Neural cell (in vitro differentiated cells): ENCODE measurements around the gene CYP3A4. TPM values are rescaled to one million over a fixed set of nuclear protein-coding genes. Genes with fewer than 3 reads are reported as not detected.

Experiments
- H2AFZ ChIP-seq: fragments of 200-600, 300-800 bp; sonication (generic), shearing (Covaris generic); 2 replicates; pipeline ENCODE4 v1.6.0; 2014; ENCODE audit warnings: low read depth, mild to moderate bottlenecking, antibody characterized with exemption, low read length, moderate library complexity
- H3F3A ChIP-seq: fragments of 200-600 bp; shearing (Covaris generic); 2 replicates; pipeline ENCODE4 v1.6.1; 2016; ENCODE audit warnings: mild to moderate bottlenecking, moderate library complexity, mixed read lengths, antibody characterized with exemption, low read length; ENCODE audit not compliant: insufficient read depth, poor library complexity, severe bottlenecking
- H3K27ac ChIP-seq: fragments of 200-600, 300-800 bp; sonication (generic), shearing (Covaris generic); 2 replicates; pipeline ENCODE4 v1.5.1; 2014; ENCODE audit warnings: mild to moderate bottlenecking, low read length, moderate library complexity
- H3K27me3 ChIP-seq: fragments of 300-800, 200-600 bp; sonication (generic), shearing (Covaris generic); 2 replicates; pipeline ENCODE4 v1.6.0; 2014; ENCODE audit warnings: mild to moderate bottlenecking, low read depth, low read length, moderate library complexity; ENCODE audit not compliant: insufficient read depth
- H3K36me3 ChIP-seq: fragments of 300-800, 200-600 bp; sonication (generic), shearing (Covaris generic); 2 replicates; pipeline ENCODE4 v1.5.1; 2014; ENCODE audit warnings: mild to moderate bottlenecking, antibody characterized with exemption, low read length, moderate library complexity; ENCODE audit not compliant: insufficient read depth
- H3K4me2 ChIP-seq: fragments of 300-800, 200-600 bp; sonication (generic), shearing (Covaris generic); 2 replicates; pipeline ENCODE4 v1.6.0; 2014; ENCODE audit warnings: mild to moderate bottlenecking, low read length
- H3K4me3 ChIP-seq: fragments of 300-800, 200-600 bp; sonication (generic), shearing (Covaris generic); 2 replicates; pipeline ENCODE4 v1.5.1; 2014; ENCODE audit warnings: mild to moderate bottlenecking, low read length, moderate library complexity
- H3K79me2 ChIP-seq: fragments of 200-600 bp; shearing (Covaris generic); replicated peaks from 2 replicates; pipeline ENCODE4 v1.6.0; 2014; ENCODE audit warnings: mild to moderate bottlenecking, low read length, moderate library complexity; ENCODE audit not compliant: insufficient read depth
- H3K9ac ChIP-seq: fragments of 300-800, 200-600 bp; sonication (generic), shearing (Covaris generic); 2 replicates; pipeline ENCODE4 v1.6.1; 2016; ENCODE audit warnings: mild to moderate bottlenecking, low read length, mixed read lengths
- H3K9me2 ChIP-seq: fragments of 200-600 bp; shearing (Covaris generic); 2 replicates; pipeline ENCODE4 v1.6.1; 2016; ENCODE audit warnings: mild to moderate bottlenecking, low read length, mixed read lengths; ENCODE audit not compliant: insufficient read depth
- H3K9me3 ChIP-seq: fragments of 200-600, 300-800 bp; sonication (generic), shearing (Covaris generic); 2 replicates; pipeline ENCODE4 v1.6.1; 2016; ENCODE audit warnings: mild to moderate bottlenecking, mixed run types, low read length, moderate library complexity, mixed read lengths
- H4K20me1 ChIP-seq: fragments of 200-600 bp; shearing (Covaris generic); 2 replicates; pipeline ENCODE4 v1.6.1; 2016; ENCODE audit warnings: mild to moderate bottlenecking, mixed run types; ENCODE audit not compliant: insufficient read depth
- EP300 ChIP-seq: fragments of 450-650 bp; conservative IDR thresholded peaks from 2 replicates; pipeline ENCODE4 v1.6.1; 2014; ENCODE audit warnings: antibody characterized with exemption, mild to moderate bottlenecking, moderate library complexity; ENCODE audit not compliant: poor library complexity, severe bottlenecking
- EZH2 ChIP-seq: fragments of 200-600, 300-800 bp; shearing (Covaris generic), sonication (generic); IDR thresholded peaks from 2 replicates; pipeline ENCODE4 v1.6.1; 2014; ENCODE audit warnings: antibody characterized with exemption, low read length, borderline replicate concordance, mild to moderate bottlenecking; ENCODE audit not compliant: insufficient read depth, poor library complexity, severe bottlenecking
- MXI1 ChIP-seq: fragments of 450-650 bp; conservative IDR thresholded peaks from 2 replicates; pipeline ENCODE4 v1.6.1; 2014; ENCODE audit warnings: antibody characterized with exemption, mild to moderate bottlenecking; ENCODE audit not compliant: poor library complexity, severe bottlenecking
- POLR2AphosphoS5 ChIP-seq: IDR thresholded peaks from 2 replicates; pipeline ENCODE4 v1.6.1; 2012
- RAD21 ChIP-seq: fragments of 450-650 bp; conservative IDR thresholded peaks from 2 replicates; pipeline ENCODE4 v1.6.1; 2014; ENCODE audit warnings: antibody characterized with exemption, mild to moderate bottlenecking, moderate library complexity
- SMC3 ChIP-seq: fragments of 450-650 bp; conservative IDR thresholded peaks from 2 replicates; pipeline ENCODE4 v1.6.1; 2014; ENCODE audit warnings: antibody characterized with exemption, mild to moderate bottlenecking, moderate library complexity; ENCODE audit not compliant: poor library complexity
- TAF1 ChIP-seq: IDR thresholded peaks from 2 replicates; pipeline ENCODE4 v1.6.1; 2012; ENCODE audit warnings: low read depth
- polyA plus RNA-seq: library from polyadenylated mRNA; depleted of rRNA; stranded (reverse); fragments of >200 nt; gene quantifications from 2 replicates; pipeline ENCODE4 v1.2.3, GENCODE V29; 2014
- small RNA-seq, 3 experiments: library from RNA; depleted of rRNA; stranded (forward); fragments of <200 nt; gene quantifications; one replicate each; pipeline ENCODE3, GENCODE V24; 2012
- TF ChIP-seq, protein P1 (sequence below): fragments of 450-650 bp; IDR thresholded peaks from 2 replicates; pipeline ENCODE4 v1.5.1; 2014; ENCODE audit warnings: antibody characterized with exemption, mild to moderate bottlenecking, moderate library complexity; ENCODE audit not compliant: poor library complexity, severe bottlenecking
- TF ChIP-seq, protein P2 (sequence below): IDR thresholded peaks from 2 replicates; pipeline ENCODE4 v1.6.1; 2012; ENCODE audit warnings: borderline replicate concordance

Gene CYP3A4
- polyA plus RNA-seq, 1 donor from 2014 or later = not detected

DNA sequence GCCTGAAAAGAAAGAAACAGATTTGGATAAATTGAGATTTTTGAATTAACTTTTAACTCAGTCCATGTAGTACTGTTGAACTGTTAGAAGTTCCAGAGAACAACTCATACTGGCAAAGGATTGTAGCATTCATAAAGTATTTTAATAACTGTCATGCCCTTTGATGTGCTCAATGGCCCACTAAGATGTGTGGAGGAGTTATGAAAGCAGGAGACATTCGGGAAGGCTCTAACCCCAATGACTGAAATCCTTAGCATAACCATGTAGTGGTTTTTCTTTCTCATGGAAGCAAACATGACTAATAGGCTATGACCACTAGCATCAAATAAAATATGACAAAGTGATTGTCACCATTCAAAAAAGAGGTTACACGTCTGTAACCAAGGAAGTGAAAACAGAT, 74.7 kb downstream of the CYP3A4 start:
- no peaks in the 10 kb centered on the region for H4K20me1 ChIP-seq
- no peak for TF ChIP-seq EP300
- H3K4me3 ChIP-seq = no peak overlapping the region

DNA sequence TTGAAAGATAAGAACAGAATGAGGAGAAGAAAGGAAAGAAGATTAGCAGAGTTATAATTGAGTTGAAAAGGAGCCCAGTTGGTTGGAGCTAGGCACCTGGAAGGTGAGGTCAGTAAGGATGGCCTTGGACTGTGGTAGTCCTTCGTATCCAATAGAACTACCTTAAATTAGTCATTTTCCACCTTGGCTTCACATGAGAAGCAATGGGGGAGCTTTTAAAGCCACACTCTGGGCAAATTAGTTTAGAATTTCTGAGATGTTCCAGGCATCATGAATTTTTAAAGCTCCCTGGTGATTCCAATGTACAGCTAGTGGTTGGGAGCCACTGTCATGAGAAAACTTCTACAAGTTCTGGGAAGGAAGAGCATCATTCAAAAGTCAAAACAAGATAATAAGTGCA, 76.9 kb downstream of the CYP3A4 start:
- H3K4me3 ChIP-seq = no peak overlapping the region
- TF ChIP-seq SMC3 = no peak
- TF ChIP-seq, protein P1, sequence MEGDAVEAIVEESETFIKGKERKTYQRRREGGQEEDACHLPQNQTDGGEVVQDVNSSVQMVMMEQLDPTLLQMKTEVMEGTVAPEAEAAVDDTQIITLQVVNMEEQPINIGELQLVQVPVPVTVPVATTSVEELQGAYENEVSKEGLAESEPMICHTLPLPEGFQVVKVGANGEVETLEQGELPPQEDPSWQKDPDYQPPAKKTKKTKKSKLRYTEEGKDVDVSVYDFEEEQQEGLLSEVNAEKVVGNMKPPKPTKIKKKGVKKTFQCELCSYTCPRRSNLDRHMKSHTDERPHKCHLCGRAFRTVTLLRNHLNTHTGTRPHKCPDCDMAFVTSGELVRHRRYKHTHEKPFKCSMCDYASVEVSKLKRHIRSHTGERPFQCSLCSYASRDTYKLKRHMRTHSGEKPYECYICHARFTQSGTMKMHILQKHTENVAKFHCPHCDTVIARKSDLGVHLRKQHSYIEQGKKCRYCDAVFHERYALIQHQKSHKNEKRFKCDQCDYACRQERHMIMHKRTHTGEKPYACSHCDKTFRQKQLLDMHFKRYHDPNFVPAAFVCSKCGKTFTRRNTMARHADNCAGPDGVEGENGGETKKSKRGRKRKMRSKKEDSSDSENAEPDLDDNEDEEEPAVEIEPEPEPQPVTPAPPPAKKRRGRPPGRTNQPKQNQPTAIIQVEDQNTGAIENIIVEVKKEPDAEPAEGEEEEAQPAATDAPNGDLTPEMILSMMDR = no peak
- no peak for TF ChIP-seq TAF1
- no peak for TF ChIP-seq EZH2
- TF ChIP-seq, protein P2, sequence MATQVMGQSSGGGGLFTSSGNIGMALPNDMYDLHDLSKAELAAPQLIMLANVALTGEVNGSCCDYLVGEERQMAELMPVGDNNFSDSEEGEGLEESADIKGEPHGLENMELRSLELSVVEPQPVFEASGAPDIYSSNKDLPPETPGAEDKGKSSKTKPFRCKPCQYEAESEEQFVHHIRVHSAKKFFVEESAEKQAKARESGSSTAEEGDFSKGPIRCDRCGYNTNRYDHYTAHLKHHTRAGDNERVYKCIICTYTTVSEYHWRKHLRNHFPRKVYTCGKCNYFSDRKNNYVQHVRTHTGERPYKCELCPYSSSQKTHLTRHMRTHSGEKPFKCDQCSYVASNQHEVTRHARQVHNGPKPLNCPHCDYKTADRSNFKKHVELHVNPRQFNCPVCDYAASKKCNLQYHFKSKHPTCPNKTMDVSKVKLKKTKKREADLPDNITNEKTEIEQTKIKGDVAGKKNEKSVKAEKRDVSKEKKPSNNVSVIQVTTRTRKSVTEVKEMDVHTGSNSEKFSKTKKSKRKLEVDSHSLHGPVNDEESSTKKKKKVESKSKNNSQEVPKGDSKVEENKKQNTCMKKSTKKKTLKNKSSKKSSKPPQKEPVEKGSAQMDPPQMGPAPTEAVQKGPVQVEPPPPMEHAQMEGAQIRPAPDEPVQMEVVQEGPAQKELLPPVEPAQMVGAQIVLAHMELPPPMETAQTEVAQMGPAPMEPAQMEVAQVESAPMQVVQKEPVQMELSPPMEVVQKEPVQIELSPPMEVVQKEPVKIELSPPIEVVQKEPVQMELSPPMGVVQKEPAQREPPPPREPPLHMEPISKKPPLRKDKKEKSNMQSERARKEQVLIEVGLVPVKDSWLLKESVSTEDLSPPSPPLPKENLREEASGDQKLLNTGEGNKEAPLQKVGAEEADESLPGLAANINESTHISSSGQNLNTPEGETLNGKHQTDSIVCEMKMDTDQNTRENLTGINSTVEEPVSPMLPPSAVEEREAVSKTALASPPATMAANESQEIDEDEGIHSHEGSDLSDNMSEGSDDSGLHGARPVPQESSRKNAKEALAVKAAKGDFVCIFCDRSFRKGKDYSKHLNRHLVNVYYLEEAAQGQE = no peak
- no peak for TF ChIP-seq RAD21
- TF ChIP-seq MXI1 = no peak
- TF ChIP-seq EP300 = no peak
- no peak for TF ChIP-seq POLR2AphosphoS5
- H3K36me3 ChIP-seq = no peaks in the 10 kb centered on the region
- no peak overlapping the region for H3K9ac ChIP-seq
- no peaks in the 10 kb centered on the region for H3F3A ChIP-seq
- H4K20me1 ChIP-seq = no peaks in the 10 kb centered on the region
- H3K27ac ChIP-seq = no peak overlapping the region
- peaks cover 4% of the 10 kb centered on the region for H3K9me3 ChIP-seq
- H3K79me2 ChIP-seq = no peaks in the 10 kb centered on the region
- H2AFZ ChIP-seq = no peak overlapping the region
- no peak overlapping the region for H3K4me2 ChIP-seq
- H3K9me2 ChIP-seq = no peaks in the 10 kb centered on the region
- H3K27me3 ChIP-seq = no peaks in the 10 kb centered on the region

More for the DNA sequence above, 74.7 kb downstream of the CYP3A4 start:
- Histone ChIP-seq H2AFZ (no peak overlapping the region), H3F3A (no peaks in the 10 kb centered on the region), H3K27me3 (no peaks in the 10 kb centered on the region), H3K79me2 (no peaks in the 10 kb centered on the region), H3K27ac (no peak overlapping the region), H3K9ac (no peak overlapping the region), H3K4me2 (no peak overlapping the region), H3K36me3 (no peaks in the 10 kb centered on the region), H3K9me2 (no peaks in the 10 kb centered on the region), H3K9me3 (peaks cover 4% of the 10 kb centered on the region)

Small RNA genes lying within 50 kb of the gene (small RNA-seq; reads per million reads assigned to genes)
- 0 reads per million in 3 experiments for gene CYP3A137P

Other genes starting within 250 kb of the CYP3A4 start
- gene FAM200A, start 232.1 kb downstream of the CYP3A4 start, polyA plus RNA-seq = 21.7 and 24.0 TPM in 2 replicates
- gene ZNF655, start 225.5 kb downstream of the CYP3A4 start, polyA plus RNA-seq = 89.0 and 92.8 TPM in 2 replicates
- 2.9 and 3.6 TPM in 2 replicates for gene TMEM225B, start 185.9 kb downstream of the CYP3A4 start, polyA plus RNA-seq
- 12.1 and 12.2 TPM in 2 replicates for gene ZSCAN25, start 167.2 kb downstream of the CYP3A4 start, polyA plus RNA-seq
- gene CYP3A5, start 104.2 kb downstream of the CYP3A4 start, polyA plus RNA-seq = not detected in 2 replicates
- gene CYP3A7, start 49.0 kb downstream of the CYP3A4 start, polyA plus RNA-seq = not detected in 2 replicates
- gene CYP3A43, start 43.8 kb upstream of the CYP3A4 start, polyA plus RNA-seq = 0.48 TPM in 1 of 2 replicates, not detected in the other
- not detected in 2 replicates for gene OR2AE1, start 92.8 kb upstream of the CYP3A4 start, polyA plus RNA-seq
- not detected in 2 replicates for gene TRIM4, start 135.3 kb upstream of the CYP3A4 start, polyA plus RNA-seq
- not detected in 2 replicates for gene GJC3, start 145.4 kb upstream of the CYP3A4 start, polyA plus RNA-seq
- gene AZGP1, start 191.8 kb upstream of the CYP3A4 start, polyA plus RNA-seq = not detected in 2 replicates
- 26.6 and 27.1 TPM in 2 replicates for gene ZKSCAN1, start 231.4 kb upstream of the CYP3A4 start, polyA plus RNA-seq